Jurkat, Clone E6-1 (cell line): ENCODE results near the gene DNAL4.

Source experiments
- DNase-seq: peaks from one replicate; pipeline ENCODE4 v3.0.0-alpha.2; 2011; ENCODE audit warnings: low read depth, low spot score
- H3K4me3 ChIP-seq: 2 replicates; pipeline ENCODE4 v1.5.1; 2011; ENCODE audit warnings: mild to moderate bottlenecking, low read length, control low read depth, moderate library complexity

The DNAL4 gene

GRCh38 chr22:38766076-38766777 lies 27.7 kb downstream of the DNAL4 start:
- no peak overlapping the region for H3K4me3 ChIP-seq

DNA sequence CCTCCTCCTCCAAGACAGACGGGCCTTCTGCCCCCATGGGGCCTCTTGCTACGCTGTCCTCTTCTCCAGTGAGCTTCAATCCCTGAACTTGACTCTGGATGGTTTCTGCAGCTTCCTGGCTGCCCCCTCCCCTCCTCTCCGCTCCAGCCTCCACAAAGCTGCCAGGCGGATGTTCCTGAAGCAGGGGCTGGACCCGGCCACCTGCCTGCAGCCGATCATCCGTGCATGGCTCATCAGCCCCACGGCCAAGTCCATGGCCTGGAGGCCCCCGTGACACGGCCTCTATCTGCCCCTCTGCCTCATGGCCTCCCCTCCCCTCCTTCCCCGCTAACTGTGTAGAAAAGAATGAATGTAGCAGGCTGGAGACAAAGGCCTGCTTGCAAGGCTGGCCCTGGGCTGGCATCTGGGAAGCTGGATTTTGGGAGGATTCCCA lies 31.4 kb downstream of the DNAL4 start:
- no peak for DNase-seq
- H3K4me3 ChIP-seq = no peak overlapping the region

More at GRCh38 chr22:38766076-38766777, 27.7 kb downstream of the DNAL4 start:
- no peak for DNase-seq

- H3K4me3 ChIP-seq = no peak overlapping the region
- DNase-seq = no peak
Observed at GRCh38 chr22:38761202-38762162, 32.5 kb downstream of the DNAL4 start.

GRCh38 chr22:38760477-38761201 lies 33.3 kb downstream of the DNAL4 start:
- DNase-seq = no peak
- no peak overlapping the region for H3K4me3 ChIP-seq

DNA sequence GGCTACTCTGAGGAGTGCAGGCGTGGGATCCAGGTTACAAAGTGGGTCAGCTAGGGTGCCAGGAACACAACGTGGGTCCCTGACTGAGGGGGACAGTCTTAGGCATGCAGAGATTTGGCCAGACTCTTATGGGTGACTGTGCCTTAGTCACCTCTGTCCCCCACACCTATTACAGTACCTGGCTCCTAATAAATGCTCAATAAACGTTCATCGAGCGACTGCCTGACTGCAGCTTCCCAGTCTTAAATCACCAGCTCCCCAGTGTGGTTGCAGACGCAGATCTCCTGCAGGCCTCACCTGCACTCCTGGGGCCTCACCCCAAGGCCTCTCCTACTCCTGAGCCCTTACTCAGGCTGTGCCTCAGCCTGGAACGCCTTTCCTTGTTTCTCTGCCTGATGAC lies 34.9 kb downstream of the DNAL4 start:
- no peak overlapping the region for H3K4me3 ChIP-seq

DNA sequence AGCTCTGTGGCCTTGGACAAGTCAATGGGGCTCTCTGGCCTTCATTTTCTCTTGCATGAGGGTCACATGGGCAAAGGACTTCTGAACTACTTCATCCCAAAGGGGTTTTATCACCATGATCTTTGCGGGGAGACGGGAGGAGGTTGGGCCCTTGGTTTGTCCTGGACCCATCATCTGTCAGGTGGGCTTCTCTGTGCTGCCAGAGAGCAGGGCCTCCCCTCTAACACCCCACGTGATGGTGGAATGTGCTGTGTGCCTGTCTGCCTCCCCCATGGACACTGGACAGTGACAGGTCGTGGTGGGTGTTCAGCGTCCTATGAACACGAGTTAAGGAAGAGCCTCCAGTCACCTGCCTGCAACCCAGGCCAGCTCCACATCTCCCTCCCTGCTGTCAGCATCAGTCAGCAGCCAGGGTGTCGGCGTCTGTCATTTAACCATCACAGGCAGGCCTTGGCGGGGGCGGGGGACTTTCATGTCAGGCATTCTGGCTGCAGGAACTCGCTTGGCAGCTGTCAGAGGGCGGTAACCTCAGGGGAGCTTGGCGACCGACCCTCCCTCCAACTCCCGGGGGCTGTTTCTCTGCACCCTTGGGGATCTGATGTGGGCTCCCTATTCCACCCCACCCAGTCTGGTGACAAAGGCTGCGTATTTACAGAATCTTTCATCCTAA lies 35.5 kb downstream of the DNAL4 start:
- no peak overlapping the region for H3K4me3 ChIP-seq
- DNase-seq = peak; percentile 55

More for the DNA sequence above, 34.9 kb downstream of the DNAL4 start:
- DNase-seq = no peak

GRCh38 chr22:38757464-38757757 lies 36.5 kb downstream of the DNAL4 start:
- H3K4me3 ChIP-seq = peak overlapping the region; percentile 79
- DNase-seq = no peak

DNA sequence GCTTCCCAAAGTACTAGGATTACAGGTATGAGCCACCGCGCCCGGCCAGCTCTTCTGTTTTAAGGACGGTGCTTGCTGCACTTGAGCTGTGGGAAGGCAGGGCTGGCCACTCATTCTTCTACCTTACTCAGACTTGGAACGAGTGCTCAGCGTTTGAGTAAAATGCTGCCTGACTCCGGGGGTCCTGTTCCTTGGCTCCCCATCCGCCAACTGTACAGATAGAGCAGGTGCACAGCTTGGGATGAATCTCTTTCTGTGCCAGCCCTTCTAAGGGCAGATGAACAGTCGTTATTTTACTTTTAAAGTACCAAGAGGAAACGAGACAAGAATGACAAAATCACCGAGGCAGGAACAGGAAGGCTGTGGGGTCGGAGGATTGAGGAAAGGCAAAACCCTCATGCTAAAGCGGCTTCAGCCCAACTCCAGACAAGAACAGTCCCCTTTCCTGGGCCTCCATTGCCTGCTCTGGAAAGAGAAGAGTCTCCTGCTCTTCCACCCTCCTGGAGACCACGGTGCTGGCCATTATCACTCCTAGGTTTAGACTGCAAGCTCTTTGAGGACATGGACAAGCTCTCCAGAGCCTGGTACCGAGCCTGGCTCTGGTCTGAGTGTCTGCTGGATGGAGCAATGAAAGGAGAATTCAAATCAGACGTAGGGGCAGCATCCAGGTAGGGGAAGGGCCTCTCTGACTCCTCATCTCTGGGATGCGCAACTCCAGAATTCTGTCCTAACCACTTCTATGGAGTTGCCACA lies 37.1 kb downstream of the DNAL4 start:
- no peak for DNase-seq

GRCh38 chr22:38755911-38756532 lies 37.9 kb downstream of the DNAL4 start, which contains the start of gene SUN2:
TSS of gene SUN2 (minus strand) at chr22:38755998. CDS start at chr22:38752628, 3,370 bp downstream.
- peak; percentile 72 for DNase-seq
- H3K4me3 ChIP-seq = peak within 1 kb of the TSS; percentile 79

More for the DNA sequence above, 37.1 kb downstream of the DNAL4 start:
- H3K4me3 ChIP-seq = peak overlapping the region; percentile 79

- no peak for DNase-seq
Observed at GRCh38 chr22:38755155-38755910, 38.6 kb downstream of the DNAL4 start.

GRCh38 chr22:38754751-38755154 lies 39.2 kb downstream of the DNAL4 start:
- peak overlapping the region; percentile 79 for H3K4me3 ChIP-seq
- no peak for DNase-seq

More at GRCh38 chr22:38755155-38755910, 38.6 kb downstream of the DNAL4 start:
- H3K4me3 ChIP-seq = peak overlapping the region; percentile 79

- H3K4me3 ChIP-seq = peak overlapping the region; percentile 79
- DNase-seq = no peak
Observed at GRCh38 chr22:38753948-38754750, 39.8 kb downstream of the DNAL4 start.

DNA sequence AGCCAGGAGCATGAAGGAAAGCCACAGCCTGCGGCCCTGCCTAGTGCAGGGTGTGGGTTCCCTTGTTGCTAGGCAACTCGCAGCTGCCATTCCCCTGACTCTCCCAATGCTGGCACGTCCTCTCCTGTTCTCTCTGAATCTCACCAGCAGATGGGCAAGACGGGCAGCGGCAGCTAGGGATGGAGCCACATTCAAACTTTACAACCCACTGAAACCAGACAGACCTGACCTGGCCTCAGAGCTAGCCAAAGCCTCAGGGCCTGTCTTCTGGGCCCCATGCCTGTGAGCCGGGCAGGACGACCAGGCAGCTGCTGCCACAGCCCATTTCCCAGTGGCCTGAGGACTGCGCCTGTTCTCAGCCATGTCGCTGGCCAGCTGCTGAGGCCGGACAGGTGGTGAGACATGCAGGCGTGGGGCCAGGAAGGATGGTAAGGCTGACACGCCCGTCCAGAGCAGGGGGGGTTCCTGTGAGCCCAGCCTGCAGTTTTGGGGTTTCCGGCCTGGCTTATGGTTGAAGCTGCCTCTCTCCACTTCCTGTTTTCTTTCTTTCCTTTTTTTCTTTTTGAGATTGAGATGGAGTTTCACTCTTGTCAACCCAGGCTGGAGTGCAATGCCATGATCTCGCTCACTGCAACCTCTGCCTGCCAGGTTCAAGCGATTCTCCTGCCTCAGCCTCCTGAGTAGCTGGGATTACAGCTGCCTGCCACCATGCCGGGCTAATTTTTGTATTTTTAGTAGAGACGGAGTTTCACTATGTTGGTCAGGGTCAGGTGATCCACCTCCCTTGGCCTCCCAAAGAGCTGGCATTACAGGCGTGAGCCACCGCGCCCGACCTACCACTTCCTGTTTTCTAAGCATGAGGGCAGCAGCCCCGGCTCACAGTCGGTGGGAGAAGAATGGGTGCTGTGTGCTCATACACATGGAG lies 42.3 kb downstream of the DNAL4 start:
- H3K4me3 ChIP-seq = peak overlapping the region; percentile 0
- peak; percentile 68 for DNase-seq

GRCh38 chr22:38751066-38751421 lies 42.9 kb downstream of the DNAL4 start:
- DNase-seq = no peak
- no peak overlapping the region for H3K4me3 ChIP-seq

GRCh38 chr22:38750638-38751037 lies 43.3 kb downstream of the DNAL4 start:
- no peak for DNase-seq
- no peak overlapping the region for H3K4me3 ChIP-seq
